Stimulated activated effector memory CD8-positive, alpha-beta T cell treated with anti-CD3 and anti-CD28 coated beads, Interleukin-12 subunit alpha, Interleukin-12 subunit beta, amount 100 ng/mL, for 72 hours (primary cell): Measurements from ENCODE around the gene NFYA.
"Not testable (repeated sequence)": the region's sequence is repeated elsewhere in the genome, so short reads cannot be mapped to it uniquely, and the experiment has no call there.

Experiments
- ATAC-seq: fragments of 150-1000 bp; cut with Tn5 transposase; 2 replicates; pipeline ENCODE4 v1.10.0; 2021
- DNase-seq, 2 donors: peaks; one replicate each; pipeline ENCODE4 v3.0.0; 2021 to 2022; ENCODE audit warnings: low spot score in 2 of 2
- H3K27ac Mint-ChIP-seq: one replicate; pipeline ENCODE4 v1.8.0; 2022; ENCODE audit warnings: mild to moderate bottlenecking, mixed read lengths
- H3K36me3 Mint-ChIP-seq: one replicate; pipeline ENCODE4 v1.8.0; 2022; ENCODE audit warnings: mild to moderate bottlenecking, mixed read lengths
- H3K4me1 Mint-ChIP-seq: one replicate; pipeline ENCODE4 v1.8.0; 2022; ENCODE audit warnings: mixed read lengths
- H3K4me3 Mint-ChIP-seq: one replicate; pipeline ENCODE4 v1.8.0; 2022; ENCODE audit warnings: mild to moderate bottlenecking, mixed read lengths
- H3K9me3 Mint-ChIP-seq: one replicate; pipeline ENCODE4 v1.8.0; 2022; ENCODE audit warnings: mixed read lengths

NFYA gene

GRCh38 chr6:41100871-41101287 lies 28.1 kb downstream of the NFYA start:
- no peaks in the 10 kb centered on the region for H3K9me3 Mint-ChIP-seq
- H3K27ac Mint-ChIP-seq: no peak overlapping the region
- no peak for DNase-seq
- H3K4me3 Mint-ChIP-seq: no peak overlapping the region
- no peaks in the 10 kb centered on the region for H3K4me1 Mint-ChIP-seq
- ATAC-seq: no peak
- H3K36me3 Mint-ChIP-seq: peaks cover 56% of the 10 kb centered on the region

DNA sequence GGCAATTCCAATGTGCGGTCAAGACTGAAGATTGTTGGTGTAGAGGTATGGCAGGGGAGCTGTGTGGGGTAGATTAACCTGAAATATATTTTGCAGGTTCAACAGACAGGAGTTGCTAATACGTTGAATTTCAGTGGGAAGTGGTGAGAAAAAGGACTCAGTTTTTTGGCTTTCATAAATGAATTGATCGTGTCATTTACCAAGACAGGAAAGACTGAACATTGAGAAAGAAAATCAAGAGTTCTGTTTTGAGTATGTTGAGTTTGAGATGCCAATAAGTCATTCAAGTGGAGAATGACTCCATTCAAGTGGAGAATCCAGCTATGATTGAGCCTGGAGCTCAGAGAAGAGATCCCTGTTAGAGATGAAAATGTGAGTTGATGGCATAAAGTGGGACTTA lies 31.1 kb downstream of the NFYA start:
- DNase-seq (peak in 1 of 2 donors; percentile 53), ATAC-seq (peak; percentile 94)
- H3K36me3 Mint-ChIP-seq: peaks cover 27% of the 10 kb centered on the region
- H3K4me1 Mint-ChIP-seq: no peaks in the 10 kb centered on the region
- no peak overlapping the region for H3K27ac Mint-ChIP-seq
- H3K4me3 Mint-ChIP-seq: no peak overlapping the region
- H3K9me3 Mint-ChIP-seq: no peaks in the 10 kb centered on the region

GRCh38 chr6:41111017-41111416 lies 38.2 kb downstream of the NFYA start:
- H3K27ac Mint-ChIP-seq: no peak overlapping the region
- DNase-seq: no peak
- no peaks in the 10 kb centered on the region for H3K4me1 Mint-ChIP-seq
- H3K9me3 Mint-ChIP-seq: no peaks in the 10 kb centered on the region
- H3K4me3 Mint-ChIP-seq: no peak overlapping the region
- no peaks in the 10 kb centered on the region for H3K36me3 Mint-ChIP-seq
- ATAC-seq: no peak

DNA sequence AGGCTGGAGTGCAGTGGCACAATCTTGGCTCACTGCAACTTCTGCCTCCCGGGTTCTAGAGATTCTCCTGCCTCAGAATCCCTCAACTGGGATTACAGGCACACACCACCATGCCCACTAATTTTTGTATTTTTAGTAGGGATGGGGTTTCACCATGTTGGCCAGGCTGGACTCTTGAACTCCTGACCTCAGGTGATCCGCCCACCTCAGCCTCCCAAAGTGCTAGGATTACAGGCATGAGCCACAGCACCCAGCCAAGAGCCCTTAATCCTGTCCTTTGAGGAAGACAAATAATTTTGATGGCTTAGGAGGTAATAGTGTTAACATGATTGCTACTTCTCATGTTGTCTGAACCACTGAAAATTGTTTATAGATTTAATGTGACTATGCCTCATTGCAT lies 42.3 kb downstream of the NFYA start:
- DNase-seq, H3K4me3 Mint-ChIP-seq, H3K27ac Mint-ChIP-seq, H3K36me3 Mint-ChIP-seq, H3K4me1 Mint-ChIP-seq, ATAC-seq, H3K9me3 Mint-ChIP-seq: not testable (repeated sequence)

- Mint-ChIP-seq H3K36me3 (no peaks in the 10 kb centered on the region), H3K4me3 (no peak overlapping the region), H3K27ac (no peak overlapping the region), H3K4me1 (no peaks in the 10 kb centered on the region), H3K9me3 (no peaks in the 10 kb centered on the region)
- ATAC-seq: no peak
- DNase-seq: no peak
These were observed 46.7 kb downstream of the NFYA start for GRCh38 chr6:41119508-41119907.

DNA sequence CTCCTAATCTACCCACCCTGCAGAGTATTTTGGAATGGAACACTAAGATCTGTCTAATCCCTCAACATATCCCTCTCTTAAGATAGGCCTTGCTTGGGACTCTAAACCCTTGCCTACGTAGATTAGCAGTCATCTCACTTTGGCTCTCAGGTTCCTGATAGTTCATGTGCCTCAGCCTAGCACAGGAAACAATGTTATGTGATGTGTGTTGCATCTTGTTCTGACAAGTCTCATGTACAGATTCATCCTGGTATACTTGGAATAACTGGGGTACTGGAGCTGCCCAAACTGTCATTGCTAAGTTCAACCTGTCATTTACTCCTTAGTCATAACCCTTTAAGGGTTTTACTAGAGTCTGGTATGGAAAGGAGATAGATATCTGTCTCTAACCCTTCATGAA lies 47.3 kb downstream of the NFYA start:
- DNase-seq (no peak), ATAC-seq (no peak)
- no peak overlapping the region for H3K27ac Mint-ChIP-seq
- H3K4me3 Mint-ChIP-seq: no peak overlapping the region
- H3K4me1 Mint-ChIP-seq: no peaks in the 10 kb centered on the region
- H3K36me3 Mint-ChIP-seq: no peaks in the 10 kb centered on the region
- H3K9me3 Mint-ChIP-seq: no peaks in the 10 kb centered on the region

DNA sequence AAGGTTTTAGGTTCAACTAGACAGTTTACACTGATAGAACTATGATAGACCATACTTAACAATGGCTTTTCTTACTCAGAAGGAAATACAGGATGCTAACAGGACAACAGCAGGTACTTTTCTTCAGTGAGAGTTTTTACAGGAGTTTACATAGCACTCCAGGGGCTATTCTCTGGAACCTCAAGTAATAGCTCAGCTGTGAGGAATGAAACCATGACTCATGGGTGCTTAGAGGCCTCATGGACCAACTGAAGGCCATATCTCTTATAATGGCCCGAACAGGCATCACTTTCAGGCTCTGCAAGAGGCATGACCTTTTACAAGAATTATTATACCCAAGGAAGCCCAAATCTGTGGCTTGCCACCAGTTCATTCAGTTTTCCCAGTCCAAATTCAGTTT lies 49.6 kb downstream of the NFYA start:
- no peaks in the 10 kb centered on the region for H3K9me3 Mint-ChIP-seq
- H3K36me3 Mint-ChIP-seq: no peaks in the 10 kb centered on the region
- ATAC-seq (no peak), DNase-seq (no peak)
- no peak overlapping the region for H3K27ac Mint-ChIP-seq
- H3K4me3 Mint-ChIP-seq: no peak overlapping the region
- no peaks in the 10 kb centered on the region for H3K4me1 Mint-ChIP-seq

DNA sequence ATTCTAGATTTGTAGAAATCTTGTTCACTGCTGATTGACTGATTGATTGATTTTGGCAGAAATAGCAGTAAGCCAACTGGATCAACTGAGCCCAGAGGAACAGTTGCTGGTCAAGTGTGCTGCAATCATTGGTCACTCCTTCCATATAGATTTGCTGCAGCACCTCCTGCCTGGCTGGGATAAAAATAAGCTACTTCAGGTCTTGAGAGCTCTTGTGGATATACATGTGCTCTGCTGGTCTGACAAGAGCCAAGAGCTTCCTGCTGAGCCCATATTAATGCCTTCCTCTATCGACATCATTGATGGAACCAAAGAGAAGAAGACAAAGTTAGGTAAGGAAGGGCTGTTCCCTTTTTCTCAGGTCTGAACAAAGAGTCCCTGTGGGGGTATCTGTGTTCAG lies 50.1 kb downstream of the NFYA start:
- no peaks in the 10 kb centered on the region for H3K4me1 Mint-ChIP-seq
- no peaks in the 10 kb centered on the region for H3K9me3 Mint-ChIP-seq
- no peak overlapping the region for H3K4me3 Mint-ChIP-seq
- no peak overlapping the region for H3K27ac Mint-ChIP-seq
- H3K36me3 Mint-ChIP-seq: no peaks in the 10 kb centered on the region
- DNase-seq (no peak), ATAC-seq (no peak)

GRCh38 chr6:41125282-41125681 lies 52.5 kb downstream of the NFYA start:
- Mint-ChIP-seq H3K4me1 (no peaks in the 10 kb centered on the region), H3K4me3 (no peak overlapping the region), H3K9me3 (no peaks in the 10 kb centered on the region), H3K27ac (no peak overlapping the region), H3K36me3 (no peaks in the 10 kb centered on the region)
- no peak for ATAC-seq
- no peak for DNase-seq

GRCh38 chr6:41132254-41132653 lies 59.5 kb downstream of the NFYA start:
- ATAC-seq (no peak), DNase-seq (no peak)
- H3K36me3 Mint-ChIP-seq: no peaks in the 10 kb centered on the region
- no peaks in the 10 kb centered on the region for H3K4me1 Mint-ChIP-seq
- H3K9me3 Mint-ChIP-seq: no peaks in the 10 kb centered on the region
- no peak overlapping the region for H3K4me3 Mint-ChIP-seq
- no peak overlapping the region for H3K27ac Mint-ChIP-seq

DNA sequence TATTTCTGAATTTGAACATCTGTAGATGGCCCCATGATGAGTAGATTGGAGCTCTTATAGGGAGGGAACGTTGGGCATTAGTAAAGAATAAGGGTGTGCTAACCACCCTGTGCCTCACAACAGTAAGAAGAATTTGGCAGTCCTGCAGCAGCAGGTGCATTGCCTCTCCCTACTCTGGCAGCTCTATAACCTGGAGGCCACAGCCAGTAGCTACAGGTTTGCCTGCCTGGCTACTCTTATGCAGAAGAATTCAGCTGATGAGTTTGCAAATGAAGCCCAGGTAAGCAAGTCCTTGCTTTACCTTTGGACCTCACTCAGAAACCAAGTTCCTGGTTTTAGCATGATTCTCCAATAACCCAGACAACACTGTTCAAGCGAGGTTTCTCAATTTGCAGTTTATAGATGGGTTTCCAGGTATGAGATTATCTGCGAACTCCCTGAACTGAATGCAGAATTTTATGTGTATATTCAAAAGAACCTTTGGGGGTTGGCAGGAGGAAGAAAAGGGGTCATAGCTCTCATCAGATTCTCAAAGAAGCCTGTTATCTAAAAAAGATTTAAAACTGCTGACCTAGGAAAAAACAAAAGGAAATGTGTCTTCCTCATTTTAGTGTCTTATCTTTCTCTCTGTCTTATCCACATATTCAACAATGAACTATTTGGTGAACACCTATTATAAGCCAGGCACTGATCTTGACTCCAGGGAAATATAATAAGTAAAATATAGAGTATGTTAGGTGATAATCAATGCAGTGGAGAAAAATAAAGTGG lies 62.5 kb downstream of the NFYA start:
- ATAC-seq: no peak
- H3K9me3 Mint-ChIP-seq: no peaks in the 10 kb centered on the region
- H3K27ac Mint-ChIP-seq: no peak overlapping the region
- no peaks in the 10 kb centered on the region for H3K4me1 Mint-ChIP-seq
- no peak for DNase-seq
- no peak overlapping the region for H3K4me3 Mint-ChIP-seq
- no peaks in the 10 kb centered on the region for H3K36me3 Mint-ChIP-seq

- no peak for DNase-seq
- no peak overlapping the region for H3K4me3 Mint-ChIP-seq
- ATAC-seq: no peak
- H3K27ac Mint-ChIP-seq: no peak overlapping the region
- no peaks in the 10 kb centered on the region for H3K9me3 Mint-ChIP-seq
- no peaks in the 10 kb centered on the region for H3K36me3 Mint-ChIP-seq
- H3K4me1 Mint-ChIP-seq: no peaks in the 10 kb centered on the region
These were observed 64.1 kb downstream of the NFYA start for GRCh38 chr6:41136911-41137310.

- no peaks in the 10 kb centered on the region for H3K36me3 Mint-ChIP-seq
- peaks cover 7% of the 10 kb centered on the region for H3K4me1 Mint-ChIP-seq
- no peak for ATAC-seq
- H3K27ac Mint-ChIP-seq: no peak overlapping the region
- no peak overlapping the region for H3K4me3 Mint-ChIP-seq
- no peak for DNase-seq
- H3K9me3 Mint-ChIP-seq: no peaks in the 10 kb centered on the region
These were observed 75.1 kb downstream of the NFYA start for GRCh38 chr6:41147917-41148316.
